HG02938 (cell line): ENCODE data around the gene OR4D2.
"Not testable (repeated sequence)": the region's sequence is repeated elsewhere in the genome, so short reads cannot be mapped to it uniquely, and the experiment has no call there.

Experiments
- ATAC-seq: cut with Tn5 transposase; IDR thresholded peaks from one replicate; pipeline ENCODE4 v1.9.1; 2021; ENCODE audit warnings: mild to moderate bottlenecking, moderate library complexity; ENCODE audit not compliant: unreplicated experiment

OR4D2 gene

GRCh38 chr17:58166682-58167081, at the start of gene OR4D2:
Gene OR4D2, plus strand, starts transcription at chr17:58166982. Its CDS starts 2,674 bp downstream, at chr17:58169656.
- ATAC-seq, result no peak

GRCh38 chr17:58117382-58117781, 49.4 kb upstream of the OR4D2 start:
- no peak for ATAC-seq

GRCh38 chr17:58119491-58119890, 47.3 kb upstream of the OR4D2 start:
- no peak for ATAC-seq

- no peak for ATAC-seq
Observed at GRCh38 chr17:58120195-58120822, 46.5 kb upstream of the OR4D2 start.

GRCh38 chr17:58121925-58122324, 44.9 kb upstream of the OR4D2 start:
- no peak for ATAC-seq

- no peak for ATAC-seq
Observed at GRCh38 chr17:58127846-58128245, 38.9 kb upstream of the OR4D2 start.

- ATAC-seq, result not testable (repeated sequence)
Observed at GRCh38 chr17:58132697-58133096, 34.1 kb upstream of the OR4D2 start.

GRCh38 chr17:58136669-58137279, 30.0 kb upstream of the OR4D2 start:
- ATAC-seq, result no peak

- no peak for ATAC-seq
Observed at GRCh38 chr17:58141505-58141904, 25.3 kb upstream of the OR4D2 start.

- not testable (repeated sequence) for ATAC-seq
Observed at GRCh38 chr17:58143335-58143734, 23.4 kb upstream of the OR4D2 start.

GRCh38 chr17:58144801-58145200, 22.0 kb upstream of the OR4D2 start:
- no peak for ATAC-seq

GRCh38 chr17:58147930-58148434, 18.8 kb upstream of the OR4D2 start, which contains the start of gene OR4D1:
Gene OR4D1, plus strand, starts transcription at chr17:58148384. Its CDS starts 6,770 bp downstream, at chr17:58155154.
- no peak for ATAC-seq

- ATAC-seq, result no peak
Observed at GRCh38 chr17:58148609-58149008, 18.2 kb upstream of the OR4D2 start.

GRCh38 chr17:58150394-58150793, 16.4 kb upstream of the OR4D2 start:
- ATAC-seq, result no peak

GRCh38 chr17:58153046-58153445, 13.7 kb upstream of the OR4D2 start:
- no peak for ATAC-seq

- ATAC-seq, result no peak
Observed at GRCh38 chr17:58153671-58154070, 13.1 kb upstream of the OR4D2 start.

GRCh38 chr17:58156839-58157803, 9.7 kb upstream of the OR4D2 start:
- no peak for ATAC-seq

GRCh38 chr17:58158181-58158580, 8.6 kb upstream of the OR4D2 start:
- ATAC-seq, result no peak

- no peak for ATAC-seq
Observed at GRCh38 chr17:58161566-58161965, 5.2 kb upstream of the OR4D2 start.

GRCh38 chr17:58165981-58166380, 801 bp upstream of the OR4D2 start:
- ATAC-seq, result no peak

- ATAC-seq, result no peak
Observed at GRCh38 chr17:58170622-58171021, 3.8 kb downstream of the OR4D2 start.
